ENCODE results near the gene GORAB.

The GORAB gene

DNA sequence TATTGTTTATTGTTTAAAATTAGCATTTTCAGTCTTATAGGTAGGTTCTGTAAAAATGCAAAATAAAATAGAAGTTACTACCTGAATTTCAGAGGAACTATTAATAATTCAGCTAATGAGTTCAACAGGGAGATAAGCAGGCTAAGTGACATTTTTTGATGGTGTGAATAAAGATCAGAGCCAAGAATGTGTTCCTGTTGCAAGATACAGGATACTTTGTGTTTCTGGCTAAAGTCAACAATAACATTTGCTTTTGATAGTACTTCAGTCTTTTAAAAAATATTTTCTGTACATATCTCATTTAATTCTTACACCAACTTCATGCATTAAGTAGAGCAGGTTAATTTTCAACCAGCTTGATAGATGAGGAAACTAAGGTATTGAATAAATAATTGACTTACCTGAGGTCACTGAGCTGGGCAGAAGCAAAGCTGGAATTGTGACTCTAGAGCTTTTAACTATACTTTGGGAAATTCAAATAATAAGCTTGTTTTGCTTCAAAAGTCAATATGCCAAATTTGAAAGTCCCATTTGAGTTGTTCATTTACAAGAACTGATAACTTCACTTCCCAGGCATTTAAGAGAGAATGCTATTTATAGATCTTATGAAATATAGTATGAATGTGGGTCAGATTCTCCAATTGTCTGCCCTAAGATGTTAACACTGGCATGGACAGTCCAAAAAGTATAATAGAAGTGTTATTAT is 6.0 kb downstream of the GORAB start:
- TF ChIP-seq ZFX (IDR thresholded peaks at IDR 0.05; ENCODE audit: borderline replicate concordance): no peak
- TF ChIP-seq, protein P1, sequence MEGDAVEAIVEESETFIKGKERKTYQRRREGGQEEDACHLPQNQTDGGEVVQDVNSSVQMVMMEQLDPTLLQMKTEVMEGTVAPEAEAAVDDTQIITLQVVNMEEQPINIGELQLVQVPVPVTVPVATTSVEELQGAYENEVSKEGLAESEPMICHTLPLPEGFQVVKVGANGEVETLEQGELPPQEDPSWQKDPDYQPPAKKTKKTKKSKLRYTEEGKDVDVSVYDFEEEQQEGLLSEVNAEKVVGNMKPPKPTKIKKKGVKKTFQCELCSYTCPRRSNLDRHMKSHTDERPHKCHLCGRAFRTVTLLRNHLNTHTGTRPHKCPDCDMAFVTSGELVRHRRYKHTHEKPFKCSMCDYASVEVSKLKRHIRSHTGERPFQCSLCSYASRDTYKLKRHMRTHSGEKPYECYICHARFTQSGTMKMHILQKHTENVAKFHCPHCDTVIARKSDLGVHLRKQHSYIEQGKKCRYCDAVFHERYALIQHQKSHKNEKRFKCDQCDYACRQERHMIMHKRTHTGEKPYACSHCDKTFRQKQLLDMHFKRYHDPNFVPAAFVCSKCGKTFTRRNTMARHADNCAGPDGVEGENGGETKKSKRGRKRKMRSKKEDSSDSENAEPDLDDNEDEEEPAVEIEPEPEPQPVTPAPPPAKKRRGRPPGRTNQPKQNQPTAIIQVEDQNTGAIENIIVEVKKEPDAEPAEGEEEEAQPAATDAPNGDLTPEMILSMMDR (IDR thresholded peaks at IDR 0.05): no peak
- H3K27ac ChIP-seq: no peak overlapping the region

DNA sequence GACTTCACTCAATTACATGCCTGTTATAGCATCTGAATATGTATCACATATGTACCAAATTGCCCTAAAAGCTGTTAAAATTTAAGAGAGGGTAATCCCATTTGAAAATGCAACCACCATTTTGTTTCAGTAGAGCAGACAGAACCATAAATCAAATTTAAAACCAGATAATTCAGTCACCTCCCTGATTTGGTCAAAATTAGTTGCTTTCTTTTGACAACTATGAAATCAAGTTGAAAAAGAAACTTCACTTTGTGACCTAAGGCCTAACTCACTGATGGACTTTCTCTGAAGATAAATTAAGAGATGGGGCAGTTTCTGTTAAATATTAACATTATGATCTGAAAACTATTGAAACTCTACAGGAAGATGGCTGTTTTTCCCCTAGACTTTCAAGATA is 6.7 kb downstream of the GORAB start:
- no peak for TF ChIP-seq ZFX (IDR thresholded peaks at IDR 0.05; ENCODE audit: borderline replicate concordance)
- TF ChIP-seq, protein P1 (IDR thresholded peaks at IDR 0.05): no peak
- no peak overlapping the region for H3K27ac ChIP-seq

DNA sequence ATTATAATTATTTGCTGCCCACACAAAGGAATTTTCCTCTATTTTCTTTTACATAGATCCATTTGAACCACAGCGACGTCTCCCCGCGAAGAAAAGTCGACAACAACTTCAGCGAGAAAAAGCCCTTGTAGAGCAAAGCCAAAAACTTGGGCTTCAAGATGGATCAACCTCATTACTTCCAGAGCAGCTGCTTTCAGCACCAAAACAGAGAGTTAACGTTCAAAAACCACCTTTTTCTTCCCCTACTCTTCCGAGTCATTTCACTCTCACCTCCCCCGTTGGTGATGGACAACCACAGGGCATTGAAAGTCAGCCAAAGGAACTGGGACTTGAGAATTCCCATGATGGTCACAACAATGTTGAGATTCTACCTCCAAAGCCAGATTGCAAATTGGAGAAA is 7.2 kb downstream of the GORAB start:
- TF ChIP-seq ZFX (IDR thresholded peaks at IDR 0.05; ENCODE audit: borderline replicate concordance): no peak
- TF ChIP-seq, protein P1 (IDR thresholded peaks at IDR 0.05): no peak

DNA sequence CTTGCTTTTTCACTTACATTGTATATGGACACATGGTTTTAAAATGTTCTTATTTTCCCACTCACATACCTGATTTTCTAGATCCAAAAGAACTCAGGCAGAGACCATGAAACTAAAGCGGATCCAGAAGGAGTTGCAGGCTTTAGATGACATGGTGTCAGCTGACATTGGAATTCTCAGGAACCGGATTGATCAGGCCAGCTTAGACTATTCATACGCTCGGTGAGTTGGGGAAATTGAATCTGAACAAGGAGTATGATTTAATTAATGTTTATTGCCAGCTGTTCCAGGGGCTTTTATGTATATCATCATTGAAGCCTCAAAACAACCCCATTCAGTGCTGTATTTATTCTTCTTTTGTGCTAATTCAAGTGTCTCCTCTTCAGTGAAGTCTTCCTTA is 12.7 kb downstream of the GORAB start:
- no peak for TF ChIP-seq ZFX (IDR thresholded peaks at IDR 0.05; ENCODE audit: borderline replicate concordance)
- TF ChIP-seq, protein P1 (IDR thresholded peaks at IDR 0.05): no peak
- H3K27ac ChIP-seq: no peak overlapping the region

More for the DNA sequence above, 7.2 kb downstream of the GORAB start:
- no peak overlapping the region for H3K27ac ChIP-seq

DNA sequence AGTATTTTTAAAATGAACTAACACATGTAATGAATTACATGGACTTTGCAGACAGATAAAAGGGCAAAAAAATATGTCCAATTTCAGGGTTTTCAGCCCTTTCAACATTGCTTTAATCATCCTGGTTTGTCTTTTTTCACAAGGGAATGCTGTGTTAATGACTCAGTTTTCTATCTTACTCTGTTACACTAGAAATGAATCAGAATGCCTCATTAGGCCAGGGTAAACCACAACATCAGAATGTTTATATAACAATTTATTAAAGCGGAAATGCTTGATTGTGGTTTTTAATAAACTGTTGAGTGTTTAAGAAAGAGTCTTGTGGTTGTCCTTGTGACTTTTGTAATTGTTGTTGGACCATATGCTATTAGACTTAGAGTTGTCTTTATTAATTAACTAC is 13.5 kb downstream of the GORAB start:
- no peak overlapping the region for H3K27ac ChIP-seq
- TF ChIP-seq, protein P1 (IDR thresholded peaks at IDR 0.05): no peak
- no peak for TF ChIP-seq ZFX (IDR thresholded peaks at IDR 0.05; ENCODE audit: borderline replicate concordance)

DNA sequence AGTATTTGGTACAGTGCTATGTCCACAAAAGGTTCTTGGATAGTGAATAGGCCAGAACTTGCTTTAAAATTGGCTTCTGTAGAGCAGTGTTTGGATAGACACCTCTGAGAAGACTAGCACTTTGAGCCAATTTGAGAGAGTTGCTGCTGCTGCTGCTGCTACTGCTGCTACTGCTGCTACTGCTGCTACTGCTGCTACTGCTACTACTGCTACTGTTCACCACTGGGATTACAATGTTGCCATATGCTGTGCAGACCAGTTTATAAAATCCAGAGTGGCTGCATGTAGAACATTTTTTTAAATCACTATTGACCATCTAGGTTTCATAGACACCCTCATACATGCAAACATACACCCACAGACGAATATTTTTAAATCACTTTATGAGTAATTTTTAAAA is 15.3 kb downstream of the GORAB start:
- H3K27ac ChIP-seq: no peak overlapping the region
- TF ChIP-seq ZFX (IDR thresholded peaks at IDR 0.05; ENCODE audit: borderline replicate concordance): no peak
- TF ChIP-seq, protein P1 (IDR thresholded peaks at IDR 0.05): no peak

DNA sequence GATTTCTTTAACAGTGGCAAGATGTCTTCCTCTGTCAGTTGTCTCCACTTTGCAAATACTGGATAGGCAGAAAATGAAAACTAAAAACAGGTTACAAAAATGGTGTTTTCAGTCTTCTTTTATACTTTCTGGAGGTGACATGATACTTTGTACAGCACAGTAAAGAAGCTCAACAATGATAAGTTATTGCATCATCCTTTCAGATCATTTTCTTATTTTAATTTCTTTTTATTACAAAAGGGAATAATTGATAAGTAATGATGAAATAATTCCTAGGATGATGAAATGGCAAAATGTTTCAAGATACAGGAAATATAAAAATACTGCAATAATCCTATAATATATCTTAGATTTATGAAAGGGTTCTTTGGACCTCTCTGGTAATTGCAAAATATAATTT is 16.5 kb downstream of the GORAB start:
- TF ChIP-seq ZFX (IDR thresholded peaks at IDR 0.05; ENCODE audit: borderline replicate concordance): no peak
- TF ChIP-seq, protein P1 (IDR thresholded peaks at IDR 0.05): no peak
- no peak overlapping the region for H3K27ac ChIP-seq
